Measurements from ENCODE around the gene AP1G1. TPM values are rescaled to one million over a fixed set of nuclear protein-coding genes. Genes with fewer than 3 reads are reported as not detected.

The AP1G1 gene
- polyA plus RNA-seq (57.1 and 62.2 TPM in 2 replicates), polyA minus RNA-seq (177 and 191 TPM in 2 replicates)

- Histone ChIP-seq H4K20me1 (ENCODE audit: insufficient read depth) (no peaks in the 10 kb centered on the region), H3F3A (ENCODE audit: insufficient read depth, low read length, poor library complexity, severe bottlenecking) (no peaks in the 10 kb centered on the region), H3K9me2 (ENCODE audit: insufficient read depth, low read length) (no peaks in the 10 kb centered on the region), H3K79me2 (replicated peaks; ENCODE audit: insufficient read depth, low read length) (peaks cover 43% of the 10 kb centered on the region), H3K9ac (ENCODE audit: low read length) (peak within 1 kb of the TSS; percentile 98), H3K4me2 (ENCODE audit: low read length) (peak within 1 kb of the TSS; percentile 95), H2AFZ (ENCODE audit: low read depth, low read length) (peak within 1 kb of the TSS; percentile 81), H3K27ac (ENCODE audit: low read length) (peak within 1 kb of the TSS; percentile 99), H3K36me3 (ENCODE audit: insufficient read depth, low read length) (no peaks in the 10 kb centered on the region), H3K27me3 (ENCODE audit: insufficient read depth, low read depth, low read length) (no peaks in the 10 kb centered on the region), H3K9me3 (ENCODE audit: low read length) (no peaks in the 10 kb centered on the region), H3K4me3 (ENCODE audit: low read length) (peak within 1 kb of the TSS; percentile 86)
- TF ChIP-seq POLR2AphosphoS5 (IDR thresholded peaks at IDR 0.05) (peak; percentile 92), CTCF (IDR thresholded peaks at IDR 0.05; ENCODE audit: poor library complexity, severe bottlenecking) (no peak), SMC3 (conservative IDR thresholded peaks at IDR 0.05; ENCODE audit: poor library complexity) (peak; percentile 37), TAF1 (IDR thresholded peaks at IDR 0.05; ENCODE audit: low read depth) (peak; percentile 98), RAD21 (conservative IDR thresholded peaks at IDR 0.05) (no peak), REST (IDR thresholded peaks at IDR 0.05; ENCODE audit: borderline replicate concordance) (peak; percentile 98), EP300 (conservative IDR thresholded peaks at IDR 0.05; ENCODE audit: poor library complexity, severe bottlenecking) (peak; percentile 87), MXI1 (conservative IDR thresholded peaks at IDR 0.05; ENCODE audit: poor library complexity, severe bottlenecking) (peak; percentile 2), EZH2 (IDR thresholded peaks at IDR 0.05; ENCODE audit: borderline replicate concordance, insufficient read depth, low read length, poor library complexity, severe bottlenecking) (no peak)
Observed at GRCh38 chr16:71808593-71809459, at the start of gene AP1G1. TSS of gene AP1G1 (minus strand) at chr16:71808834. CDS start at chr16:71789479, 19,355 bp downstream.

GRCh38 chr16:71855937-71856662, 47.5 kb upstream of the AP1G1 start:
- no peak overlapping the region for H3K27ac ChIP-seq (ENCODE audit: low read length)
- no peaks in the 10 kb centered on the region for H3K79me2 ChIP-seq (replicated peaks; ENCODE audit: insufficient read depth, low read length)
- no peaks in the 10 kb centered on the region for H3K9me2 ChIP-seq (ENCODE audit: insufficient read depth, low read length)
- no peaks in the 10 kb centered on the region for H3K36me3 ChIP-seq (ENCODE audit: insufficient read depth, low read length)
- H3K27me3 ChIP-seq (ENCODE audit: insufficient read depth, low read depth, low read length): no peaks in the 10 kb centered on the region
- no peaks in the 10 kb centered on the region for H3F3A ChIP-seq (ENCODE audit: insufficient read depth, low read length, poor library complexity, severe bottlenecking)
- H3K9me3 ChIP-seq (ENCODE audit: low read length): no peaks in the 10 kb centered on the region
- H2AFZ ChIP-seq (ENCODE audit: low read depth, low read length): no peak overlapping the region
- TF ChIP-seq TAF1 (IDR thresholded peaks at IDR 0.05; ENCODE audit: low read depth): no peak
- TF ChIP-seq EP300 (conservative IDR thresholded peaks at IDR 0.05; ENCODE audit: poor library complexity, severe bottlenecking): no peak
- TF ChIP-seq RAD21 (conservative IDR thresholded peaks at IDR 0.05): no peak
- TF ChIP-seq EZH2 (IDR thresholded peaks at IDR 0.05; ENCODE audit: borderline replicate concordance, insufficient read depth, low read length, poor library complexity, severe bottlenecking): no peak
- TF ChIP-seq SMC3 (conservative IDR thresholded peaks at IDR 0.05; ENCODE audit: poor library complexity): no peak
- TF ChIP-seq CTCF (IDR thresholded peaks at IDR 0.05; ENCODE audit: poor library complexity, severe bottlenecking): no peak
- no peak for TF ChIP-seq MXI1 (conservative IDR thresholded peaks at IDR 0.05; ENCODE audit: poor library complexity, severe bottlenecking)
- TF ChIP-seq POLR2AphosphoS5 (IDR thresholded peaks at IDR 0.05): no peak
- no peak for TF ChIP-seq REST (IDR thresholded peaks at IDR 0.05; ENCODE audit: borderline replicate concordance)
- no peaks in the 10 kb centered on the region for H4K20me1 ChIP-seq (ENCODE audit: insufficient read depth)
- H3K4me3 ChIP-seq (ENCODE audit: low read length): no peak overlapping the region
- H3K9ac ChIP-seq (ENCODE audit: low read length): no peak overlapping the region
- H3K4me2 ChIP-seq (ENCODE audit: low read length): no peak overlapping the region

All from neural cell (in vitro differentiated cells).